GM19043 (cell line): ENCODE measurements around the gene AK5.
"Not testable (repeated sequence)": the region's sequence is repeated elsewhere in the genome, so short reads cannot be mapped to it uniquely, and the experiment has no call there.

Experiments
- ATAC-seq: cut with Tn5 transposase; IDR thresholded peaks from one replicate; pipeline ENCODE4 v1.9.1; 2021; ENCODE audit warnings: low read depth; ENCODE audit not compliant: unreplicated experiment

Gene AK5

GRCh38 chr1:77283701-77284425, 2.0 kb downstream of the AK5 start:
- ATAC-seq, result no peak

- no peak for ATAC-seq
These were observed 5.7 kb downstream of the AK5 start for GRCh38 chr1:77287535-77287934.

- no peak for ATAC-seq
These were observed 6.5 kb downstream of the AK5 start for GRCh38 chr1:77288275-77288674.

- no peak for ATAC-seq
These were observed 8.8 kb downstream of the AK5 start for GRCh38 chr1:77290576-77290975.

GRCh38 chr1:77292551-77292950, 10.7 kb downstream of the AK5 start:
- no peak for ATAC-seq

GRCh38 chr1:77300566-77300965, 18.7 kb downstream of the AK5 start:
- ATAC-seq, result no peak

GRCh38 chr1:77303387-77303786, 21.6 kb downstream of the AK5 start:
- no peak for ATAC-seq

GRCh38 chr1:77308889-77309621, 27.2 kb downstream of the AK5 start:
- ATAC-seq, result no peak

- ATAC-seq, result no peak
These were observed 29.1 kb downstream of the AK5 start for GRCh38 chr1:77310924-77311323.

- not testable (repeated sequence) for ATAC-seq
These were observed 30.5 kb downstream of the AK5 start for GRCh38 chr1:77312364-77312763.

GRCh38 chr1:77313491-77313890, 31.7 kb downstream of the AK5 start:
- no peak for ATAC-seq

GRCh38 chr1:77316006-77316405, 34.2 kb downstream of the AK5 start:
- no peak for ATAC-seq

GRCh38 chr1:77316966-77317365, 35.1 kb downstream of the AK5 start:
- no peak for ATAC-seq

GRCh38 chr1:77319036-77319705, 37.4 kb downstream of the AK5 start:
- no peak for ATAC-seq

- ATAC-seq, result no peak
These were observed 40.5 kb downstream of the AK5 start for GRCh38 chr1:77322061-77322900.

- ATAC-seq, result no peak
These were observed 51.7 kb downstream of the AK5 start for GRCh38 chr1:77333501-77333900.

GRCh38 chr1:77336729-77337128, 54.9 kb downstream of the AK5 start:
- ATAC-seq, result no peak

GRCh38 chr1:77339326-77339725, 57.5 kb downstream of the AK5 start:
- ATAC-seq, result no peak

GRCh38 chr1:77341195-77341594, 59.4 kb downstream of the AK5 start:
- no peak for ATAC-seq

- ATAC-seq, result no peak
These were observed 60.9 kb downstream of the AK5 start for GRCh38 chr1:77342745-77343144.

GRCh38 chr1:77347646-77348045, 65.8 kb downstream of the AK5 start:
- no peak for ATAC-seq
